Measurements from ENCODE around the gene FAM174A.

FAM174A gene

GRCh38 chr5:100519075-100519474 lies 16.1 kb upstream of the FAM174A start:
- Histone ChIP-seq H4K8ac (ENCODE audit: low read length) (no peak overlapping the region), H3K18ac (ENCODE audit: low read depth in 1 of 2, low read length in 2 of 2) (no peak overlapping the region), H3K14ac (ENCODE audit: low read length in 2 of 2) (no peak overlapping the region), H3K4ac (ENCODE audit: low read depth in 1 of 2, low read length in 2 of 2) (no peak overlapping the region), H2BK12ac (ENCODE audit: low read length in 2 of 2) (no peak overlapping the region), H3K27ac (ENCODE audit: low read length, poor library complexity, severe bottlenecking) (no peak overlapping the region), H3K36me3 (ENCODE audit: control insufficient read depth in 1 of 2, insufficient read depth in 2 of 2, low read depth in 1 of 2, low read length in 2 of 2) (no peaks in the 10 kb centered on the region), H3K4me1 (ENCODE audit: control insufficient read depth, insufficient read depth, low read depth, low read length) (no peaks in the 10 kb centered on the region), H2BK15ac (ENCODE audit: low read depth, poor library complexity, severe bottlenecking) (no peak overlapping the region), H2BK120ac (ENCODE audit: low read depth, low read length) (no peak overlapping the region), H3K4me2 (ENCODE audit: low read length, poor library complexity, severe bottlenecking) (no peak overlapping the region), H4K91ac (ENCODE audit: low read length) (no peak overlapping the region), H3K27me3 (ENCODE audit: control insufficient read depth in 1 of 2, insufficient read depth in 1 of 2, low read length in 2 of 2) (no peaks in the 10 kb centered on the region), H3K23ac (ENCODE audit: low read length in 2 of 2) (no peak overlapping the region), H3K79me1 (replicated peaks; ENCODE audit: low read length, poor library complexity, severe bottlenecking) (no peaks in the 10 kb centered on the region), H3K9ac (ENCODE audit: low read length) (no peak overlapping the region), H2AFZ (ENCODE audit: low read depth, low read length) (no peak overlapping the region), H3K9me3 (ENCODE audit: control insufficient read depth, low read length) (peaks cover 22% of the 10 kb centered on the region), H2BK5ac (ENCODE audit: low read depth, low read length, poor library complexity, severe bottlenecking) (no peak overlapping the region), H2AK5ac (ENCODE audit: low read length, severe bottlenecking) (no peak overlapping the region), H3K4me3 (ENCODE audit: insufficient read depth in 1 of 2, low read depth in 1 of 2, low read length in 2 of 2) (no peak overlapping the region)
- DNase-seq, result no peak

- H3K23ac ChIP-seq (ENCODE audit: low read length in 2 of 2), result no peak overlapping the region
- no peak overlapping the region for H2BK12ac ChIP-seq (ENCODE audit: low read length in 2 of 2)
- no peaks in the 10 kb centered on the region for H3K79me1 ChIP-seq (replicated peaks; ENCODE audit: low read length, poor library complexity, severe bottlenecking)
- no peak overlapping the region for H3K27ac ChIP-seq (ENCODE audit: low read length, poor library complexity, severe bottlenecking)
- H4K91ac ChIP-seq (ENCODE audit: low read length), result no peak overlapping the region
- H3K14ac ChIP-seq (ENCODE audit: low read length in 2 of 2), result peak overlapping the region in 1 of 2 experiments; percentile 30
- no peak overlapping the region for H2AK5ac ChIP-seq (ENCODE audit: low read length, severe bottlenecking)
- no peak overlapping the region for H2BK15ac ChIP-seq (ENCODE audit: low read depth, poor library complexity, severe bottlenecking)
- no peak overlapping the region for H2BK120ac ChIP-seq (ENCODE audit: low read depth, low read length)
- no peak overlapping the region for H3K4ac ChIP-seq (ENCODE audit: low read depth in 1 of 2, low read length in 2 of 2)
- H3K4me1 ChIP-seq (ENCODE audit: control insufficient read depth, insufficient read depth, low read depth, low read length), result no peaks in the 10 kb centered on the region
- no peak overlapping the region for H2AFZ ChIP-seq (ENCODE audit: low read depth, low read length)
- H3K9ac ChIP-seq (ENCODE audit: low read length), result no peak overlapping the region
- H3K27me3 ChIP-seq (ENCODE audit: control insufficient read depth in 1 of 2, insufficient read depth in 1 of 2, low read length in 2 of 2), result no peaks in the 10 kb centered on the region
- WGBS, result 58% methylated on average over 1 of the region's 1 CpG
- no peak overlapping the region for H2BK5ac ChIP-seq (ENCODE audit: low read depth, low read length, poor library complexity, severe bottlenecking)
- peak; percentile 2 for DNase-seq
- H3K4me3 ChIP-seq (ENCODE audit: insufficient read depth in 1 of 2, low read depth in 1 of 2, low read length in 2 of 2), result no peak overlapping the region
- H3K4me2 ChIP-seq (ENCODE audit: low read length, poor library complexity, severe bottlenecking), result no peak overlapping the region
- H4K8ac ChIP-seq (ENCODE audit: low read length), result no peak overlapping the region
- H3K36me3 ChIP-seq (ENCODE audit: control insufficient read depth in 1 of 2, insufficient read depth in 2 of 2, low read depth in 1 of 2, low read length in 2 of 2), result no peaks in the 10 kb centered on the region
- H3K9me3 ChIP-seq (ENCODE audit: control insufficient read depth, low read length), result peaks cover 22% of the 10 kb centered on the region
- H3K18ac ChIP-seq (ENCODE audit: low read depth in 1 of 2, low read length in 2 of 2), result no peak overlapping the region
Observed at GRCh38 chr5:100520348-100520747, 14.8 kb upstream of the FAM174A start.

- no peak overlapping the region for H3K4ac ChIP-seq (ENCODE audit: low read depth in 1 of 2, low read length in 2 of 2)
- H3K14ac ChIP-seq (ENCODE audit: low read length in 2 of 2), result no peak overlapping the region
- H3K36me3 ChIP-seq (ENCODE audit: control insufficient read depth in 1 of 2, insufficient read depth in 2 of 2, low read depth in 1 of 2, low read length in 2 of 2), result no peaks in the 10 kb centered on the region
- H3K9ac ChIP-seq (ENCODE audit: low read length), result no peak overlapping the region
- no peak overlapping the region for H2BK5ac ChIP-seq (ENCODE audit: low read depth, low read length, poor library complexity, severe bottlenecking)
- no peak overlapping the region for H2BK12ac ChIP-seq (ENCODE audit: low read length in 2 of 2)
- no peak overlapping the region for H3K18ac ChIP-seq (ENCODE audit: low read depth in 1 of 2, low read length in 2 of 2)
- H3K23ac ChIP-seq (ENCODE audit: low read length in 2 of 2), result no peak overlapping the region
- no peaks in the 10 kb centered on the region for H3K4me1 ChIP-seq (ENCODE audit: control insufficient read depth, insufficient read depth, low read depth, low read length)
- no peak overlapping the region for H3K27ac ChIP-seq (ENCODE audit: low read length, poor library complexity, severe bottlenecking)
- WGBS, result 100% methylated on average over 1 of the region's 1 CpG
- H2BK120ac ChIP-seq (ENCODE audit: low read depth, low read length), result no peak overlapping the region
- no peak overlapping the region for H3K4me3 ChIP-seq (ENCODE audit: insufficient read depth in 1 of 2, low read depth in 1 of 2, low read length in 2 of 2)
- H2BK15ac ChIP-seq (ENCODE audit: low read depth, poor library complexity, severe bottlenecking), result no peak overlapping the region
- H2AK5ac ChIP-seq (ENCODE audit: low read length, severe bottlenecking), result no peak overlapping the region
- H2AFZ ChIP-seq (ENCODE audit: low read depth, low read length), result no peak overlapping the region
- DNase-seq, result no peak
- H3K9me3 ChIP-seq (ENCODE audit: control insufficient read depth, low read length), result no peaks in the 10 kb centered on the region
- no peak overlapping the region for H4K91ac ChIP-seq (ENCODE audit: low read length)
- H4K8ac ChIP-seq (ENCODE audit: low read length), result no peak overlapping the region
- H3K4me2 ChIP-seq (ENCODE audit: low read length, poor library complexity, severe bottlenecking), result no peak overlapping the region
- H3K79me1 ChIP-seq (replicated peaks; ENCODE audit: low read length, poor library complexity, severe bottlenecking), result peaks cover 11% of the 10 kb centered on the region
- H3K27me3 ChIP-seq (ENCODE audit: control insufficient read depth in 1 of 2, insufficient read depth in 1 of 2, low read length in 2 of 2), result no peaks in the 10 kb centered on the region
Observed at GRCh38 chr5:100537946-100538345, 2.8 kb downstream of the FAM174A start.

DNA sequence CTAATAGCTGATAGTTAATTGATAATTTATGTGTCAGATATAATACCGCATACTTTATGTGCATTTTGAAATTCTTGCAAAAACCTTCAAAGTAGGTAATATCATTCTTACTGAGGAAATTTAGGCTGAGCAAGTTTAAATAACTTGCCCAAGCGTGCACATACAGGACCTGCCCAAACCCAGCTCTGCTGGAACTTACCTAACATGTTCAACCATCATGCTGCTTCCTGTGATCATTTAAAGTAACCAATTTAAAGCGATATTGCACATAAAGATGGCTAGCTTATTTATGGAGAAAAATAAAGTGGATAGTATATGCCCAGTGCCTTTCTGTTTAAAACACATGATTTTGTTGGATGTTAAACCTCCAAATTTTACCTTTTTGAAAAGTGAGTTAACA lies 4.3 kb downstream of the FAM174A start:
- peaks cover 17% of the 10 kb centered on the region for H3K79me1 ChIP-seq (replicated peaks; ENCODE audit: low read length, poor library complexity, severe bottlenecking)
- no peak overlapping the region for H3K9ac ChIP-seq (ENCODE audit: low read length)
- no peak overlapping the region for H3K4me3 ChIP-seq (ENCODE audit: insufficient read depth in 1 of 2, low read depth in 1 of 2, low read length in 2 of 2)
- no peak overlapping the region for H3K4ac ChIP-seq (ENCODE audit: low read depth in 1 of 2, low read length in 2 of 2)
- no peak overlapping the region for H3K4me2 ChIP-seq (ENCODE audit: low read length, poor library complexity, severe bottlenecking)
- H3K23ac ChIP-seq (ENCODE audit: low read length in 2 of 2), result no peak overlapping the region
- no peak overlapping the region for H4K91ac ChIP-seq (ENCODE audit: low read length)
- H3K14ac ChIP-seq (ENCODE audit: low read length in 2 of 2), result no peak overlapping the region
- H3K18ac ChIP-seq (ENCODE audit: low read depth in 1 of 2, low read length in 2 of 2), result no peak overlapping the region
- H2AFZ ChIP-seq (ENCODE audit: low read depth, low read length), result no peak overlapping the region
- H3K27me3 ChIP-seq (ENCODE audit: control insufficient read depth in 1 of 2, insufficient read depth in 1 of 2, low read length in 2 of 2), result no peaks in the 10 kb centered on the region
- WGBS, result 90% methylated on average over 1 of the region's 3 CpGs
- H2AK5ac ChIP-seq (ENCODE audit: low read length, severe bottlenecking), result no peak overlapping the region
- H3K4me1 ChIP-seq (ENCODE audit: control insufficient read depth, insufficient read depth, low read depth, low read length), result no peaks in the 10 kb centered on the region
- H3K27ac ChIP-seq (ENCODE audit: low read length, poor library complexity, severe bottlenecking), result no peak overlapping the region
- DNase-seq, result no peak
- H4K8ac ChIP-seq (ENCODE audit: low read length), result no peak overlapping the region
- no peak overlapping the region for H2BK12ac ChIP-seq (ENCODE audit: low read length in 2 of 2)
- H3K36me3 ChIP-seq (ENCODE audit: control insufficient read depth in 1 of 2, insufficient read depth in 2 of 2, low read depth in 1 of 2, low read length in 2 of 2), result no peaks in the 10 kb centered on the region
- H2BK5ac ChIP-seq (ENCODE audit: low read depth, low read length, poor library complexity, severe bottlenecking), result no peak overlapping the region
- no peaks in the 10 kb centered on the region for H3K9me3 ChIP-seq (ENCODE audit: control insufficient read depth, low read length)
- H2BK15ac ChIP-seq (ENCODE audit: low read depth, poor library complexity, severe bottlenecking), result no peak overlapping the region
- no peak overlapping the region for H2BK120ac ChIP-seq (ENCODE audit: low read depth, low read length)
